ENCODE measurements around the gene MVB12B. TPM values are rescaled to one million over a fixed set of nuclear protein-coding genes. Genes with fewer than 3 reads are reported as not detected.

MVB12B gene
- total and polyA plus RNA-seq, 2 of the 4 experiments (the other 2 are of a cell fraction): 2.0 to 4.0 TPM

GRCh38 chr9:126411948-126412284 is 85.3 kb downstream of the MVB12B start:
- ATAC-seq (ENCODE audit: low read depth) (no peak), DNase-seq (no peak)
- Histone ChIP-seq H3K9me3 (ENCODE audit: control insufficient read depth, insufficient read depth, low read length) (no peaks in the 10 kb centered on the region), H2BK5ac (ENCODE audit: low read depth, low read length, poor library complexity, severe bottlenecking) (no peak overlapping the region), H2AK9ac (replicated peaks; ENCODE audit: low read depth, low read length, poor library complexity) (no peak overlapping the region), H3K9ac (ENCODE audit: low read depth, low read length) (no peak overlapping the region), H4K8ac (ENCODE audit: low read depth in 2 of 2, low read length in 2 of 2) (no peak overlapping the region), H4K20me1 (ENCODE audit: insufficient read depth, low read length) (no peaks in the 10 kb centered on the region), H3K36me3 (ENCODE audit: control insufficient read depth, insufficient read depth, low read length) (no peaks in the 10 kb centered on the region), H3K4ac (ENCODE audit: low read depth, low read length) (no peak overlapping the region), H3K27me3 (ENCODE audit: control insufficient read depth, insufficient read depth, low read length) (no peaks in the 10 kb centered on the region), H3K14ac (replicated peaks; ENCODE audit: low read depth, low read length) (no peak overlapping the region), H3K27ac (ENCODE audit: insufficient read depth, low read length) (no peak overlapping the region), H2AFZ (replicated peaks; ENCODE audit: low read length, poor library complexity) (no peak overlapping the region), H3K56ac (ENCODE audit: extremely low read depth, insufficient read depth, low read length) (no peak overlapping the region), H2BK20ac (ENCODE audit: low read depth, low read length) (no peak overlapping the region), H4K5ac (ENCODE audit: low read depth, low read length) (no peak overlapping the region), H3K18ac (ENCODE audit: low read depth, low read length) (no peak overlapping the region), H3K23ac (ENCODE audit: low read depth, low read length) (no peak overlapping the region), H3K4me3 (ENCODE audit: insufficient read depth, low read depth, low read length) (no peak overlapping the region), H3K9me1 (ENCODE audit: insufficient read depth, low read length) (peaks cover 3% of the 10 kb centered on the region), H4K91ac (ENCODE audit: insufficient read depth, low read depth, low read length) (no peak overlapping the region), H2BK120ac (ENCODE audit: low read depth, low read length) (no peak overlapping the region), H2AK5ac (ENCODE audit: low read depth, low read length) (no peak overlapping the region), H3K79me1 (ENCODE audit: low read depth in 1 of 2, low read length in 2 of 2) (no peaks in the 10 kb centered on the region), H3K4me1 (ENCODE audit: control insufficient read depth, insufficient read depth, low read length) (peaks cover 5% of the 10 kb centered on the region), H3K4me2 (ENCODE audit: low read depth, low read length) (no peak overlapping the region), H2BK15ac (ENCODE audit: low read depth, low read length) (no peak overlapping the region)
- intact Hi-C loops (cut with micrococcal nuclease) (no loop called here), dilution Hi-C loops (cut with HindIII; ENCODE audit: low sequenced_read_pairs, unreplicated experiment) (no loop called here), in situ Hi-C loops (cut with MboI; ENCODE audit: low sequenced_read_pairs) (no loop called here)
- no TSS peak for BruUV-seq (replicated peaks)
- POLR2A ChIA-PET (ENCODE audit: unreplicated experiment): no interaction called here
- TF ChIP-seq ELK1 (IDR thresholded peaks at IDR 0.05; ENCODE audit: borderline replicate concordance, low read depth, low read length) (no peak), RCOR1 (IDR thresholded peaks at IDR 0.05; ENCODE audit: insufficient replicate concordance, low read length) (no peak), BHLHE40 (IDR thresholded peaks at IDR 0.05; ENCODE audit: low read depth, low read length) (no peak), MXI1 (IDR thresholded peaks at IDR 0.05; ENCODE audit: borderline replicate concordance, low read depth, low read length) (no peak), MAFK (IDR thresholded peaks at IDR 0.05; ENCODE audit: low read depth, low read length) (no peak)
- CTCF ChIA-PET: interaction anchor here (1.0 kb wide), 1 partner anchor 12 kb away, joined by 3 read pairs; no protein-coding TSS in a partner anchor
- 100% methylated on average over 2 of the region's 6 CpGs; no CpG with 5 or more reads in 1 of the 2 experiments for WGBS, 2 experiments (ENCODE audit: extremely low coverage in 2 of 2, insufficient read length in 1 of 2)
